Body of pancreas (tissue), 4 donors: ENCODE measurements around the gene ROBO1.

Experiments
- CTCF ChIP-seq, 7 experiments: fragments of 450-650 bp in 4 of 7; fragments of 200-600 bp in 3 of 7; sonication (generic) in 3 of 7; IDR thresholded peaks; one replicate each; pipeline ENCODE4 v1.5.1; 2016 to 2019; ENCODE audit warnings: antibody characterized with exemption in 7 of 7
- POLR2A ChIP-seq, 3 donors: fragments of 450-650 bp; IDR thresholded peaks; one replicate each; pipeline ENCODE4 v1.6.1; 2016; ENCODE audit warnings: antibody characterized with exemption in 3 of 3, mild to moderate bottlenecking in 2 of 3

GRCh38 chr3:79453600-79453999 lies 314.2 kb downstream of the ROBO1 start:
- TF ChIP-seq POLR2A (IDR thresholded peaks at IDR 0.05) (no peak), CTCF (IDR thresholded peaks at IDR 0.05) (no peak)
